ENCODE measurements around the gene SSTR3.

DNA sequence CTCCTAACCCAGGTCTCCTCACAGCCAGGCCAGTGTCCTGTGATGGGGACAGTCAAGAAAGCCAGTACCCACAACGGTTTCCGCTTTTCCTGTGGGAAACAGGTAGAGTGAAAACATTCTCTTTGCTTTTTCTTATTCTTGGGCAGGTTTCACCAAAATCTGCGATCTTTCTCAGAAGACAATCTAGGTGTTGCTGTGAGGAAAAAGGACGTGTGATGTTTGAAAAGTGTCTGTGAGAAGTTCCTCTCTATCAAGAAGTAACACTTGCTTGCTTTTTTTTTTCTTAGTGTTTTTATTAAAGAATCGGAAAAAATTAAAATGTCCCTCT lies 53.4 kb downstream of the SSTR3 start:
- TF ChIP-seq POLR2A (IDR thresholded peaks at IDR 0.05), result no peak
- TF ChIP-seq, protein P1, sequence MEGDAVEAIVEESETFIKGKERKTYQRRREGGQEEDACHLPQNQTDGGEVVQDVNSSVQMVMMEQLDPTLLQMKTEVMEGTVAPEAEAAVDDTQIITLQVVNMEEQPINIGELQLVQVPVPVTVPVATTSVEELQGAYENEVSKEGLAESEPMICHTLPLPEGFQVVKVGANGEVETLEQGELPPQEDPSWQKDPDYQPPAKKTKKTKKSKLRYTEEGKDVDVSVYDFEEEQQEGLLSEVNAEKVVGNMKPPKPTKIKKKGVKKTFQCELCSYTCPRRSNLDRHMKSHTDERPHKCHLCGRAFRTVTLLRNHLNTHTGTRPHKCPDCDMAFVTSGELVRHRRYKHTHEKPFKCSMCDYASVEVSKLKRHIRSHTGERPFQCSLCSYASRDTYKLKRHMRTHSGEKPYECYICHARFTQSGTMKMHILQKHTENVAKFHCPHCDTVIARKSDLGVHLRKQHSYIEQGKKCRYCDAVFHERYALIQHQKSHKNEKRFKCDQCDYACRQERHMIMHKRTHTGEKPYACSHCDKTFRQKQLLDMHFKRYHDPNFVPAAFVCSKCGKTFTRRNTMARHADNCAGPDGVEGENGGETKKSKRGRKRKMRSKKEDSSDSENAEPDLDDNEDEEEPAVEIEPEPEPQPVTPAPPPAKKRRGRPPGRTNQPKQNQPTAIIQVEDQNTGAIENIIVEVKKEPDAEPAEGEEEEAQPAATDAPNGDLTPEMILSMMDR (IDR thresholded peaks at IDR 0.05), result no peak
